Ramos (cell line): ENCODE measurements around the gene FOCAD.

Source experiments
- in situ Hi-C: fragments of 300-500 bp; cut with MboI; formaldehyde crosslinking; loops from one replicate; pipeline ENCODE4 v1.14.3; 2022; ENCODE audit warnings: low sequenced_read_pairs; ENCODE audit not compliant: unreplicated experiment

The FOCAD gene

GRCh38 chr9:21037278-21037677 is 353.2 kb downstream of the FOCAD start:
- in situ Hi-C loops = no loop called here

- in situ Hi-C loops = no loop called here
Measured at GRCh38 chr9:21039302-21039701, 355.2 kb downstream of the FOCAD start.

GRCh38 chr9:21042466-21042865 is 358.4 kb downstream of the FOCAD start:
- in situ Hi-C loops = no loop called here

GRCh38 chr9:21043841-21044240 is 359.8 kb downstream of the FOCAD start:
- in situ Hi-C loops = no loop called here
